Measurements from ENCODE around the gene TMEM198.

- no peak for TF ChIP-seq RCOR1 (IDR thresholded peaks at IDR 0.05; ENCODE audit: insufficient replicate concordance, low read length)
- no peak for TF ChIP-seq CTCF (conservative IDR thresholded peaks at IDR 0.05; ENCODE audit: low read depth, low read length)
- no peak for TF ChIP-seq CEBPB (IDR thresholded peaks at IDR 0.05; ENCODE audit: low read depth, low read length)
- no peak for TF ChIP-seq SMC3 (IDR thresholded peaks at IDR 0.05; ENCODE audit: low read depth, low read length)
- no peak for TF ChIP-seq POLR2A (IDR thresholded peaks at IDR 0.05; ENCODE audit: low read depth, low read length)
- no peak for TF ChIP-seq MAZ (IDR thresholded peaks at IDR 0.05; ENCODE audit: borderline replicate concordance, low read depth, low read length)
- TF ChIP-seq ELK1 (IDR thresholded peaks at IDR 0.05; ENCODE audit: borderline replicate concordance, low read depth, low read length), result no peak
These were observed 13.5 kb downstream of the TMEM198 start for GRCh38 chr2:219557320-219557719.

Measured in IMR-90 (cell line).